Astrocyte (in vitro differentiated cells and primary cell): ENCODE data around the gene PEX10.

Experiments used
- EZH2 ChIP-seq: IDR thresholded peaks from 2 replicates; pipeline ENCODE4 v1.6.1; 2012; ENCODE audit warnings: mild to moderate bottlenecking, low read length, inconsistent platforms; ENCODE audit not compliant: insufficient read depth
- TF ChIP-seq, protein P1 (sequence below): IDR thresholded peaks from 2 replicates; pipeline ENCODE4 v1.5.1; 2011; ENCODE audit warnings: low read depth, mild to moderate bottlenecking, inconsistent platforms, low read length, moderate library complexity; ENCODE audit not compliant: insufficient read depth

- TF ChIP-seq, protein P1, sequence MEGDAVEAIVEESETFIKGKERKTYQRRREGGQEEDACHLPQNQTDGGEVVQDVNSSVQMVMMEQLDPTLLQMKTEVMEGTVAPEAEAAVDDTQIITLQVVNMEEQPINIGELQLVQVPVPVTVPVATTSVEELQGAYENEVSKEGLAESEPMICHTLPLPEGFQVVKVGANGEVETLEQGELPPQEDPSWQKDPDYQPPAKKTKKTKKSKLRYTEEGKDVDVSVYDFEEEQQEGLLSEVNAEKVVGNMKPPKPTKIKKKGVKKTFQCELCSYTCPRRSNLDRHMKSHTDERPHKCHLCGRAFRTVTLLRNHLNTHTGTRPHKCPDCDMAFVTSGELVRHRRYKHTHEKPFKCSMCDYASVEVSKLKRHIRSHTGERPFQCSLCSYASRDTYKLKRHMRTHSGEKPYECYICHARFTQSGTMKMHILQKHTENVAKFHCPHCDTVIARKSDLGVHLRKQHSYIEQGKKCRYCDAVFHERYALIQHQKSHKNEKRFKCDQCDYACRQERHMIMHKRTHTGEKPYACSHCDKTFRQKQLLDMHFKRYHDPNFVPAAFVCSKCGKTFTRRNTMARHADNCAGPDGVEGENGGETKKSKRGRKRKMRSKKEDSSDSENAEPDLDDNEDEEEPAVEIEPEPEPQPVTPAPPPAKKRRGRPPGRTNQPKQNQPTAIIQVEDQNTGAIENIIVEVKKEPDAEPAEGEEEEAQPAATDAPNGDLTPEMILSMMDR: no peak
- no peak for TF ChIP-seq EZH2
Observed at GRCh38 chr1:2417083-2417832, 4.9 kb upstream of the PEX10 start.
